RWPE1 (cell line): Measurements from ENCODE around the gene FNDC3B.

ENCODE experiments used
- CTCF ChIA-PET: fragments of 350-600 bp; sonication (Branson Sonifier 250); formaldehyde crosslinking; extraction: SDS; loops from one replicate; lab custom pipeline; 2021; lab: Yijun Ruan, JAX
- POLR2A ChIA-PET: fragments of 400-600 bp; formaldehyde crosslinking; extraction: SDS; loops from one replicate; lab custom pipeline; 2020; ENCODE audit warnings: antibody characterized with exemption; ENCODE audit not compliant: low non-redundant PET; lab: Yijun Ruan, JAX
- DNase-seq: peaks from one replicate; pipeline ENCODE4 v3.0.0; 2012; ENCODE audit warnings: low spot score
- H3K27ac ChIP-seq: fragments of 450-650 bp; 2 replicates; pipeline ENCODE4 v1.5.1; 2017
- TF ChIP-seq, protein P1 (sequence below): fragments of 450-650 bp; conservative IDR thresholded peaks from 2 replicates; pipeline ENCODE4 v1.5.1; 2017; ENCODE audit warnings: low read depth, mild to moderate bottlenecking

The FNDC3B gene

GRCh38 chr3:172369590-172370259 lies 330.3 kb downstream of the FNDC3B start:
- TF ChIP-seq, protein P1, sequence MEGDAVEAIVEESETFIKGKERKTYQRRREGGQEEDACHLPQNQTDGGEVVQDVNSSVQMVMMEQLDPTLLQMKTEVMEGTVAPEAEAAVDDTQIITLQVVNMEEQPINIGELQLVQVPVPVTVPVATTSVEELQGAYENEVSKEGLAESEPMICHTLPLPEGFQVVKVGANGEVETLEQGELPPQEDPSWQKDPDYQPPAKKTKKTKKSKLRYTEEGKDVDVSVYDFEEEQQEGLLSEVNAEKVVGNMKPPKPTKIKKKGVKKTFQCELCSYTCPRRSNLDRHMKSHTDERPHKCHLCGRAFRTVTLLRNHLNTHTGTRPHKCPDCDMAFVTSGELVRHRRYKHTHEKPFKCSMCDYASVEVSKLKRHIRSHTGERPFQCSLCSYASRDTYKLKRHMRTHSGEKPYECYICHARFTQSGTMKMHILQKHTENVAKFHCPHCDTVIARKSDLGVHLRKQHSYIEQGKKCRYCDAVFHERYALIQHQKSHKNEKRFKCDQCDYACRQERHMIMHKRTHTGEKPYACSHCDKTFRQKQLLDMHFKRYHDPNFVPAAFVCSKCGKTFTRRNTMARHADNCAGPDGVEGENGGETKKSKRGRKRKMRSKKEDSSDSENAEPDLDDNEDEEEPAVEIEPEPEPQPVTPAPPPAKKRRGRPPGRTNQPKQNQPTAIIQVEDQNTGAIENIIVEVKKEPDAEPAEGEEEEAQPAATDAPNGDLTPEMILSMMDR: no peak
- CTCF ChIA-PET: no interaction called here
- no peak for DNase-seq
- POLR2A ChIA-PET: no interaction called here
- H3K27ac ChIP-seq: no peak overlapping the region

GRCh38 chr3:172370419-172370818 lies 331.0 kb downstream of the FNDC3B start:
- TF ChIP-seq, protein P1: no peak
- CTCF ChIA-PET: interaction anchor here (0.6 kb wide), 1 partner anchor 1227 kb away, joined by 3 read pairs; no protein-coding TSS in a partner anchor
- POLR2A ChIA-PET: no interaction called here
- no peak for DNase-seq
- no peak overlapping the region for H3K27ac ChIP-seq

DNA sequence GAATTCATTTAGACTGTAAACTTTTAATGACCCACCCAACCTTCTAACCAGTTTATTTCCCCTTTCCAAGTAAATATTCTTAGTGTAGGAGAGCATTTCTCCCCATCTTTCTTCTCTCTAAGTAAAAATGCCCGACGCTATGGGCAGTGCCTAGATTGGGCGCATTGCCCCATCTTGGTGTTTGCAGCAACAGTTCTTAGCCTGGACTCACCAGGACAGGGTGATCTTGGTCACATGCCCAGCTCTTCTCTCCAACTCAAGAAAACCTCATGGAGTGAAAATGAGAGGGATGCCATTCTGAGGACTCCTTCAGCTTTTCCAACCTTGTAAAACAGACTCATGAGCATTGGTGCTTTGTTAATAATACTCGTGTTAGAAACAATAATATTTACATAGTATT lies 332.2 kb downstream of the FNDC3B start:
- no peak for DNase-seq
- no peak overlapping the region for H3K27ac ChIP-seq
- ChIA-PET POLR2A (no interaction called here), CTCF (interaction anchor here (0.6 kb wide), 1 partner anchor 297 kb away, joined by 3 read pairs; no protein-coding TSS in a partner anchor)
- TF ChIP-seq, protein P1: no peak

DNA sequence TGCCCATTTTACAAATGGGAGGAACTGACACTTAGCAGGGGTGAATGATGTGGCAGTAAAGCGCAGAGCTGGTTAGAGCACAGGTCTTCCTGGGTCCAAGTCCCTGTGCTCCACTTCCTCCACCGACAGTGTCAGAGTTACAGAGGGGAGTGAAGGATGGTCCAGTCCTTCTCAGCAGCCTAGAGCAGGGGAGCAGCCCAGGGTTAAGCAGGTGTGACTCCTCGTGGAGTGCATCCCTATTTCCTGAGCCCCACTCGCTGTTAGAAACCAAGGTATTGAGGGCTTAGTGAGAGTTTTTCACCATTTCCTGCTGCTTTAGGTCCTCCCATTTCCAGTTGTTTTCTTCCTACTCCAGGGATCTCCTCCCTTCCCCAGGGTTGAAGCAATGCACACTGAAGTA lies 333.5 kb downstream of the FNDC3B start:
- DNase-seq: no peak
- POLR2A ChIA-PET: no interaction called here
- CTCF ChIA-PET: no interaction called here
- TF ChIP-seq, protein P1: no peak
- no peak overlapping the region for H3K27ac ChIP-seq

DNA sequence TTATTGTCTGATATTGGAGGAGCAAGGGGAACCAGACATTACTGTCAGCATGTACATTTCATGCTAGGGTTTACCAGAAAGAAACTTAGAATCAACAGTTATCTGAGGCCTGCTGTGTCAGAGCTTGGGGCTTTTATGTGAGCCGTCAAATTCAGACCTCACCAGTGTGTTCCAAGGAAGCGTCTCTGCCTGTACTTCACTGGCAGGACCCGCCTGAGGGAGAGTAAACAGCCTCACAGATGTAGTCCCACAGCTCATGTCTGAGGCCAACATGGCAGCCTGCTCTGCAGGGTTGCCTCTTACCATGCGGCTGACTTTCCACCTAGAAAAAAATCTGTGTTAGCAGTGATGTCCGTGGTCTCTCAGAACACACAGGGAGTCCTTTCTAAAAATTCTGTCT lies 334.5 kb downstream of the FNDC3B start:
- TF ChIP-seq, protein P1: no peak
- no peak for DNase-seq
- H3K27ac ChIP-seq: no peak overlapping the region
- ChIA-PET CTCF (no interaction called here), POLR2A (no interaction called here)

GRCh38 chr3:172375206-172375850 lies 335.9 kb downstream of the FNDC3B start:
- DNase-seq: no peak
- POLR2A ChIA-PET: no interaction called here
- CTCF ChIA-PET: no interaction called here
- no peak overlapping the region for H3K27ac ChIP-seq
- TF ChIP-seq, protein P1: no peak
